Nephron progenitor cell (in vitro differentiated cells): ENCODE results near the gene KLK15.
"Not testable (repeated sequence)": the region's sequence is repeated elsewhere in the genome, so short reads cannot be mapped to it uniquely, and the experiment has no call there.

Experiments used
- DNase-seq: peaks from one replicate; pipeline ENCODE4 v3.0.0; 2021
- H3K27ac Mint-ChIP-seq: 2 replicates; pipeline ENCODE4 v1.8.0; 2021; ENCODE audit warnings: mild to moderate bottlenecking, moderate library complexity, mixed read lengths
- H3K27me3 Mint-ChIP-seq: 2 replicates; pipeline ENCODE4 v1.8.0; 2021; ENCODE audit warnings: mild to moderate bottlenecking, low read depth, mixed read lengths; ENCODE audit not compliant: poor library complexity
- H3K36me3 Mint-ChIP-seq: 2 replicates; pipeline ENCODE4 v1.8.0; 2021; ENCODE audit warnings: low read depth, mixed read lengths
- H3K4me1 Mint-ChIP-seq: 2 replicates; pipeline ENCODE4 v1.8.0; 2021; ENCODE audit warnings: mixed read lengths
- H3K4me3 Mint-ChIP-seq: 2 replicates; pipeline ENCODE4 v1.8.0; 2021; ENCODE audit warnings: mild to moderate bottlenecking, moderate library complexity, mixed read lengths
- H3K9me3 Mint-ChIP-seq: 2 replicates; pipeline ENCODE4 v1.8.0; 2021; ENCODE audit warnings: mild to moderate bottlenecking, moderate library complexity, mixed read lengths
- TF ChIP-seq, protein P1 (sequence below): fragments of 200-600 bp; sonication (generic); IDR thresholded peaks from 2 replicates; pipeline ENCODE4 v1.5.0; 2021; ENCODE audit warnings: antibody characterized with exemption

KLK15 gene

DNA sequence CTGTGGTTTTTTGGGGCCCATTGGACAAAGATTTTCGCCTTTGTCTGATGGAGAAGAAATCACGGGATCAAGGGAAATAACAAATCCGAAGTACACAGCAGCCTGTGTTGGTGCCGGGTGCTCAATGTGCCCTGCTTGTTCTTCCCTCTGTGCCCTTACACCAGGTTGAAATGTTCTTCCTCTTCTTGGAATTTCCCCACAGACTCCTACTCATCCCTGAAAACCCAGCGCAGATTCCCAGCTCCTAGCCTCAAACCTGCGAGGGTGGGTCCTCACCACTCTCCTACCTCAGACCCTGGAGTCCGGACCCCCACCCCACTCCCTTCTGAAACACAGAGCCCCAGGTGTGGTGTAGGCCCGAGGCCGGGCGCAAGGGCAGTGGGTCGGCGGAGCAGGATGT lies 48.0 kb downstream of the KLK15 start:
- H3K27me3 Mint-ChIP-seq: peaks cover 27% of the 10 kb centered on the region
- TF ChIP-seq, protein P1, sequence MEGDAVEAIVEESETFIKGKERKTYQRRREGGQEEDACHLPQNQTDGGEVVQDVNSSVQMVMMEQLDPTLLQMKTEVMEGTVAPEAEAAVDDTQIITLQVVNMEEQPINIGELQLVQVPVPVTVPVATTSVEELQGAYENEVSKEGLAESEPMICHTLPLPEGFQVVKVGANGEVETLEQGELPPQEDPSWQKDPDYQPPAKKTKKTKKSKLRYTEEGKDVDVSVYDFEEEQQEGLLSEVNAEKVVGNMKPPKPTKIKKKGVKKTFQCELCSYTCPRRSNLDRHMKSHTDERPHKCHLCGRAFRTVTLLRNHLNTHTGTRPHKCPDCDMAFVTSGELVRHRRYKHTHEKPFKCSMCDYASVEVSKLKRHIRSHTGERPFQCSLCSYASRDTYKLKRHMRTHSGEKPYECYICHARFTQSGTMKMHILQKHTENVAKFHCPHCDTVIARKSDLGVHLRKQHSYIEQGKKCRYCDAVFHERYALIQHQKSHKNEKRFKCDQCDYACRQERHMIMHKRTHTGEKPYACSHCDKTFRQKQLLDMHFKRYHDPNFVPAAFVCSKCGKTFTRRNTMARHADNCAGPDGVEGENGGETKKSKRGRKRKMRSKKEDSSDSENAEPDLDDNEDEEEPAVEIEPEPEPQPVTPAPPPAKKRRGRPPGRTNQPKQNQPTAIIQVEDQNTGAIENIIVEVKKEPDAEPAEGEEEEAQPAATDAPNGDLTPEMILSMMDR: no peak
- peaks cover 40% of the 10 kb centered on the region for H3K4me1 Mint-ChIP-seq
- H3K27ac Mint-ChIP-seq: peak overlapping the region; percentile 83
- DNase-seq: no peak
- no peaks in the 10 kb centered on the region for H3K9me3 Mint-ChIP-seq
- H3K4me3 Mint-ChIP-seq: no peak overlapping the region
- H3K36me3 Mint-ChIP-seq: no peaks in the 10 kb centered on the region

DNA sequence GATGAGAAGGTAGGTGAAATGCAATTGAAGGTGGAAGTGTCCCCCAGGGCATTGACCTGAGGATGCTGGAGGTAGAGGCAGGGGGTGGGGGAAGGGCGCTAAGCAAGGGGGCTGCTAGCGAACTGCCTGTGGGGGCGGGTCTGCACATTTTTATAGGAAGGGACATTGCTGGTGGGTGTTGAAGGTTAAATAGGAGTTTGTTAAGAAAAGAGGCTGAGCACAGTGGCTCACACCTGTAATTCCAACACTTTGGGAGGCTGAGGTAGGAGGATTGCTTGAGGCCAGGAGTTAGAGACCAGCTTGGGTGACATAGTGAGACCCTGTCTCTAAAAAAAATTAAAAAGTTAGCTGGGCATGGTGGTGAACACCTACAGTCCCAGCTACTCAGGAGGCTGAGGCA lies 48.7 kb downstream of the KLK15 start:
- Mint-ChIP-seq H3K9me3 (no peaks in the 10 kb centered on the region), H3K36me3 (no peaks in the 10 kb centered on the region), H3K4me3 (no peak overlapping the region)

DNA sequence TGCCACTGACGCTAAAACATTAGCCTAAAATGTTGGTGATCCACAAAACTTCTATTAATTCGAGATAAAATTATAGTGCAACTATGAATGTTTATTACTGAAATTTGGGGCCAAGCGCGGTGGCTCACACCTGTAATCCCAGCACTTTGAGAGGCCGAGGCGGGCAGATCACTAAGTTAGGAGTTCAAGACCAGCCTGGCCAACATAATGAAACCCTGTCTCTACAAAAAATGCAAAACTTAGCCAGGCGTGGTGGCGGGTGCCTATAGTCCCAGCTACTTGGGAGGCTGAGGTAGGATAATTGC lies 49.6 kb downstream of the KLK15 start:
- not testable (repeated sequence) for H3K4me3 Mint-ChIP-seq, H3K9me3 Mint-ChIP-seq, H3K27ac Mint-ChIP-seq, DNase-seq, H3K36me3 Mint-ChIP-seq
- Mint-ChIP-seq H3K4me1 (peaks cover 55% of the 10 kb centered on the region), H3K27me3 (peaks cover 42% of the 10 kb centered on the region)

More for the DNA sequence above, 48.7 kb downstream of the KLK15 start:
- H3K27ac Mint-ChIP-seq: peak overlapping the region; percentile 69
- DNase-seq: no peak
- H3K27me3 Mint-ChIP-seq: peaks cover 33% of the 10 kb centered on the region
- peaks cover 46% of the 10 kb centered on the region for H3K4me1 Mint-ChIP-seq
- TF ChIP-seq, protein P1: no peak

DNA sequence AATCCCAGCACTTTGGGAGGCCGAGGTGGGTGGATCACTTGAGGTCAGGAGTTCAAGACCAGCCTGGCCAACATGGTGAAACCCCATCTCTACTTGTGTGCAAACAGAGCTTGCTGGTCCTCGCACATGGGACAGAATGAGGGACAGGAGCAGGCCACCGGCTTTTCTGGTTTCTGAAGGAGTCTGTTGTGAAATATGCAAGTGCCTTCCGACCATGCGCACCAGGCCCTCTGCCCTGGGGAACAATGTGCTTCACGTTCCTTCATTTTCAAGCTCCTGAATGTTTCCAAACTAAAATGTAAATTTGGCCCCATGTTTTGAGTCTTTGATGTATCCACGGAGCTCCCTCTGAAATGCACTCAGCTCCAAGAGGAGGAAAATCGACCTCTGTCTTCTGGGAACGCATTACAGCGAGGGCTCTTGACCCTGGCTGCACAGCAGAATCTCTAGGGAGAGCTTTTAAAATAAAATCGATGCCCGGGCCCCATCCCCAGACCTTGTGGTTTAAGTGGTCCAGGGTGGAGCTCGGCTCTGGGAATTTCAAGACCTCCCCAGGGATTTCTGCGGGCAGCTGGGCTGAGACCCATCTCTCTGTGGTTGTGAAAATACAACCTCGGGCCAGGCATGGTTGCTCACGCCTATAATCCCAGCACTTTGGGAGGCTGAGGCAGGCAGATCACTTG lies 52.5 kb downstream of the KLK15 start:
- no peaks in the 10 kb centered on the region for H3K36me3 Mint-ChIP-seq
- no peak overlapping the region for H3K27ac Mint-ChIP-seq
- peaks cover 23% of the 10 kb centered on the region for H3K9me3 Mint-ChIP-seq
- TF ChIP-seq, protein P1: no peak
- no peak overlapping the region for H3K4me3 Mint-ChIP-seq
- DNase-seq: no peak
- H3K4me1 Mint-ChIP-seq: peaks cover 58% of the 10 kb centered on the region
- peaks cover 68% of the 10 kb centered on the region for H3K27me3 Mint-ChIP-seq

DNA sequence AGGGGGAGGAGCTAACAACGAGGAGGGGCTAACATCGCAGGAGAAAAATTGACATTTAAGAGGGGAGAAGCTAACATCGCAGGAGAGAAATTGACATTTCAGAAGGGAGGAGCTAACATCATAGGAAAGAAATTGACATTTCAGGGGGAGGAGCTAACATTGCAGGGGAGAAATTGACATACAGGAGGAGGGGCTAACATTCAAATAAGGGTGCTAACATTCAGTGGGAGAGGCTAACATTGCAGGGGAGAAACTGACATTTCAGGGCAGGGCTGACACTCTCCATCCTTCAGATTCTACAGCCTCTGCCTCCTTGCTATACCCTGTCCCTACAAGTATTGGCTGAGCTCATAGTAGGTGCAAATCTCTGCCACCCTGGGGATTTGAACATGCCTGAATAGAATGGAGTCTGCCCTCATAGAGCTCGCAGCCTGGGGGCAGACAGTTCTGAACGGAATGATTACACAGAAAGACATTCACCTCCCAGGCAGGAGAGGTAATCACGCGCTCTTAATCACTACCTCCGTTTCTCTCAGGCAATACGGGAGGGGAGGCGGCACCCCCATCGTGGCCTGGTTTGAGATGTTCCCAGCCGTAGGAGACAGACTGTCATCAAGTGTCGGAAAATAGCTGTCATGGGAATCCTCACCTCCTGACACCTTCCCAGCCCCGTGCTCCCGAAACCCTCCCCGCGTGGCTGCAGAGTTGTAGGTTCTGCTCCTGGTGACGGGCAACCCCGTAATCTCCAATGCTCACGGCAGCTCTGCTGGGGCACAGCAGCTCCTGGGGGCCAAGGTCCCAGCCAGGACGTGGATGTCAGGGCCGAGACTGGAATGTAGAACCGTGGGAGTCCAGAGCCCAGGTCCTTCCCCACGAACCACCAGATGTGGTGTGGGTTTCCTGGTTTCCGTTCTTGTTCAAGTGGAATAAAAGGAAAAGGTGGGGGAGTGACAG lies 53.6 kb downstream of the KLK15 start:
- no peaks in the 10 kb centered on the region for H3K36me3 Mint-ChIP-seq
- TF ChIP-seq, protein P1: no peak
- no peak for DNase-seq
- no peak overlapping the region for H3K27ac Mint-ChIP-seq
- no peak overlapping the region for H3K4me3 Mint-ChIP-seq
- H3K9me3 Mint-ChIP-seq: peaks cover 23% of the 10 kb centered on the region
- H3K27me3 Mint-ChIP-seq: peaks cover 80% of the 10 kb centered on the region
- H3K4me1 Mint-ChIP-seq: peaks cover 47% of the 10 kb centered on the region

DNA sequence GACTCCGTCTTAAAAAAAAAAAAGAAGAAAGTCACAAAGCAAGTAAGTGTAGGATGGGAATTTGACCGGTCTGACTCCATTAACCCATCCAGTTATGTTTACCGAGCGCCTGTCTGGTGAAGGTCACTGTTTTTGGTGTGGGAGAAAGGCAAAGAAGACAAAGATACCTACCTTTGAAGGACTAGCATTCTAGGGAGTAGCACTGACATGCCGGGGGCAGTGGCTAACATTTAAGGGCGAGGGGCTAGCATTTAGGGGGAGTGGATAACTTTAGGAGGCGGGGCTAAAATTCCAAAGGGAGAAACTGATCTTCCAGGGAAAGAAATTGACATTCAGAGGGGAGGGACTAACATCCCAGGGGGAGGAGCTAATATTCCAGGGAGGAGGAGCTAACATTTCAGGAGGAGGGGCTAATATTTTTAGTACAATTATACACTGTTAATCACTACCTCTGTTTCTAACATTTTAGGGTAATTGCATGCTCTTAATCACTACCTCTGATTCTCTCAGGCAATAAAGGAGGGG lies 54.4 kb downstream of the KLK15 start:
- TF ChIP-seq, protein P1: no peak
- no peaks in the 10 kb centered on the region for H3K36me3 Mint-ChIP-seq
- H3K4me3 Mint-ChIP-seq: peak overlapping the region; percentile 5
- no peak overlapping the region for H3K27ac Mint-ChIP-seq
- H3K9me3 Mint-ChIP-seq: peaks cover 23% of the 10 kb centered on the region
- no peak for DNase-seq
- H3K27me3 Mint-ChIP-seq: peaks cover 85% of the 10 kb centered on the region
- peaks cover 44% of the 10 kb centered on the region for H3K4me1 Mint-ChIP-seq
